Liver (tissue), 9 donors: Measurements from ENCODE around the gene ANXA3. TPM values are rescaled to one million over a fixed set of nuclear protein-coding genes. Genes with fewer than 3 reads are reported as not detected.

Experiments used
- DNase-seq: peaks from one replicate; pipeline ENCODE4 v3.0.0-alpha.2; 2017; ENCODE audit warnings: low spot score
- H3K27ac ChIP-seq, 2 donors: one replicate each; pipeline ENCODE4 v1.7.0; 2013; ENCODE audit warnings: inconsistent platforms in 2 of 2, low read length in 2 of 2, control low read depth in 1 of 2, low read depth in 1 of 2, mild to moderate bottlenecking in 1 of 2
- H3K27me3 ChIP-seq, 4 donors: one replicate each; pipeline versions ENCODE4 v1.6.1 to v1.7.0; 2013; ENCODE audit warnings: low read length in 3 of 4, inconsistent platforms in 1 of 4, mild to moderate bottlenecking in 1 of 4, moderate library complexity in 1 of 4; ENCODE audit not compliant: control insufficient read depth in 4 of 4, insufficient read depth in 4 of 4
- H3K36me3 ChIP-seq, 4 donors: one replicate each; pipeline versions ENCODE4 v1.6.1 to v1.7.0; 2013; ENCODE audit warnings: low read length in 3 of 4, mild to moderate bottlenecking in 3 of 4, low read depth in 1 of 4, moderate library complexity in 1 of 4; ENCODE audit not compliant: control insufficient read depth in 4 of 4, insufficient read depth in 3 of 4
- H3K4me1 ChIP-seq, 4 donors: one replicate each; pipeline versions ENCODE4 v1.6.1 to v1.7.0; 2013; ENCODE audit warnings: low read length in 3 of 4, mild to moderate bottlenecking in 3 of 4, moderate library complexity in 1 of 4; ENCODE audit not compliant: control insufficient read depth in 4 of 4, insufficient read depth in 4 of 4
- H3K4me3 ChIP-seq, 3 donors: one replicate each; pipeline versions ENCODE4 v1.6.1 to v1.7.0; 2013; ENCODE audit warnings: low read length in 3 of 3, control low read depth in 1 of 3, low read depth in 1 of 3, mild to moderate bottlenecking in 1 of 3
- H3K9ac ChIP-seq, 2 donors: one replicate each; pipeline ENCODE4 v1.7.0; 2013; ENCODE audit warnings: low read length in 2 of 2, mild to moderate bottlenecking in 2 of 2, moderate library complexity in 2 of 2, control low read depth in 1 of 2, low read depth in 1 of 2
- H3K9me3 ChIP-seq, 4 donors: one replicate each; pipeline versions ENCODE4 v1.6.1 to v1.7.0; 2013; ENCODE audit warnings: low read length in 3 of 4; ENCODE audit not compliant: control insufficient read depth in 4 of 4
- ATF3 ChIP-seq: IDR thresholded peaks from 2 replicates; pipeline ENCODE4 v1.6.1; 2016; ENCODE audit warnings: antibody characterized with exemption
- EGR1 ChIP-seq, 2 donors: IDR thresholded peaks; 2 replicates each; pipeline ENCODE4 v1.6.1; 2016 to 2018; ENCODE audit warnings: antibody characterized with exemption in 2 of 2, low read depth in 2 of 2
- FOXA1 ChIP-seq: IDR thresholded peaks from 2 replicates; pipeline ENCODE4 v1.6.1; 2016; ENCODE audit warnings: antibody characterized with exemption
- FOXA2 ChIP-seq: IDR thresholded peaks from 2 replicates; pipeline ENCODE4 v1.6.1; 2016; ENCODE audit warnings: antibody characterized with exemption
- GABPA ChIP-seq, 2 donors: IDR thresholded peaks in 1 of 2; conservative IDR thresholded peaks in 1 of 2; 2 replicates each; pipeline ENCODE4 v1.6.1; 2016; ENCODE audit warnings: antibody characterized with exemption in 2 of 2, mild to moderate bottlenecking in 1 of 2, moderate library complexity in 1 of 2
- HNF4A ChIP-seq, 2 donors: conservative IDR thresholded peaks; 2 replicates each; pipeline ENCODE4 v1.6.1; 2016; ENCODE audit warnings: antibody characterized with exemption in 2 of 2, mild to moderate bottlenecking in 2 of 2
- HNF4G ChIP-seq: IDR thresholded peaks from 2 replicates; pipeline ENCODE4 v1.6.1; 2016; ENCODE audit warnings: antibody characterized with exemption
- JUND ChIP-seq, 2 donors: IDR thresholded peaks; 2 replicates each; pipeline ENCODE4 v1.6.1; 2016; ENCODE audit warnings: antibody characterized with exemption in 2 of 2
- MAX ChIP-seq: IDR thresholded peaks from 2 replicates; pipeline ENCODE4 v1.6.1; 2016; ENCODE audit warnings: antibody characterized with exemption
- NR2F2 ChIP-seq: IDR thresholded peaks from 2 replicates; pipeline ENCODE4 v1.6.1; 2016; ENCODE audit warnings: antibody characterized with exemption
- RAD21 ChIP-seq, 2 donors: IDR thresholded peaks; 2 replicates each; pipeline ENCODE4 v1.6.1; 2016; ENCODE audit warnings: antibody characterized with exemption in 2 of 2, mild to moderate bottlenecking in 2 of 2
- RXRA ChIP-seq, 2 donors: IDR thresholded peaks; 2 replicates each; pipeline ENCODE4 v1.6.1; 2017 to 2018; ENCODE audit warnings: antibody characterized with exemption in 2 of 2, mild to moderate bottlenecking in 1 of 2
- SP1 ChIP-seq: IDR thresholded peaks from 2 replicates; pipeline ENCODE4 v1.6.1; 2018; ENCODE audit warnings: antibody characterized with exemption, mild to moderate bottlenecking
- TAF1 ChIP-seq: conservative IDR thresholded peaks from 2 replicates; pipeline ENCODE4 v1.6.1; 2016; ENCODE audit warnings: antibody characterized with exemption, mild to moderate bottlenecking
- YY1 ChIP-seq: IDR thresholded peaks from 2 replicates; pipeline ENCODE4 v1.6.1; 2016; ENCODE audit warnings: antibody characterized with exemption, mild to moderate bottlenecking
- ZBTB33 ChIP-seq: IDR thresholded peaks from 2 replicates; pipeline ENCODE4 v1.6.1; 2016; ENCODE audit warnings: antibody characterized with exemption
- WGBS: extraction: QIAGEN DNeasy Blood & Tissue Kit; methylation state at CpG from one replicate; pipeline ENCODE4 v1.1.7; 2013; 5-methylcytosine and 5-hydroxymethylcytosine counted together
- polyA plus RNA-seq, 2 donors: library from polyadenylated mRNA; stranded (reverse) in 1 of 2; unstranded in 1 of 2; fragments of 200-250 nt in 1 of 2; fragments of >200 nt in 1 of 2; fragmentation: Nextera tagmentation in 1 of 2; extraction: Ambion mirVana in 1 of 2; gene quantifications; one replicate each; pipeline versions ENCODE4 v1.2.1 to v1.2.3, GENCODE V29; 2013 to 2015
- total RNA-seq, 2 donors: library from RNA; depleted of rRNA; stranded (reverse); fragments of >200 nt; gene quantifications; one replicate each; pipeline ENCODE4 v1.2.3, GENCODE V29; 2014
- TF ChIP-seq, protein P1 (sequence below): fragments of 150-350 bp; IDR thresholded peaks from 2 replicates; pipeline ENCODE4 v1.5.1; 2017; ENCODE audit warnings: improper control_type of control experiment, low read depth, low read length; ENCODE audit not compliant: missing input control
- TF ChIP-seq, protein P2 (sequence below): IDR thresholded peaks from 2 replicates; pipeline ENCODE4 v1.6.1; 2016; ENCODE audit warnings: antibody characterized with exemption, mild to moderate bottlenecking
- donor health status: healthy.
- donor health status: healthy.
- donor health status: healthy.
- donor health status: healthy.
- donor health status: healthy.

ANXA3 gene
- total and polyA plus RNA-seq, 4 donors: 1.7 to 16.4 (median 3.4) TPM

- no peak for TF ChIP-seq MAX
- no peak for TF ChIP-seq JUND (IDR thresholded peaks at IDR 0.05)
These were observed 100.8 kb downstream of the ANXA3 start (continued) for GRCh38 chr4:78652282-78652876.

GRCh38 chr4:78653655-78654054, 102.1 kb downstream of the ANXA3 start:
- Histone ChIP-seq H3K36me3 (no peaks in the 10 kb centered on the region), H3K27ac (no peak overlapping the region), H3K4me3 (no peak overlapping the region), H3K9ac (no peak overlapping the region), H3K9me3 (no peaks in the 10 kb centered on the region), H3K27me3 (no peaks in the 10 kb centered on the region), H3K4me1 (no peaks in the 10 kb centered on the region)
- 21% methylated on average over 2 of the region's 2 CpGs for WGBS
- TF ChIP-seq RXRA (IDR thresholded peaks at IDR 0.05): no peak
- TF ChIP-seq JUND (IDR thresholded peaks at IDR 0.05): no peak
- no peak for TF ChIP-seq GABPA (IDR thresholded peaks at IDR 0.05 in 1 of 2, conservative IDR thresholded peaks at IDR 0.05 in 1 of 2)
- no peak for TF ChIP-seq HNF4G
- TF ChIP-seq FOXA2: no peak
- TF ChIP-seq ZBTB33: no peak
- TF ChIP-seq EGR1 (IDR thresholded peaks at IDR 0.05; ENCODE audit: low read depth in 2 of 2): no peak
- no peak for TF ChIP-seq YY1
- TF ChIP-seq NR2F2: no peak
- TF ChIP-seq, protein P1, sequence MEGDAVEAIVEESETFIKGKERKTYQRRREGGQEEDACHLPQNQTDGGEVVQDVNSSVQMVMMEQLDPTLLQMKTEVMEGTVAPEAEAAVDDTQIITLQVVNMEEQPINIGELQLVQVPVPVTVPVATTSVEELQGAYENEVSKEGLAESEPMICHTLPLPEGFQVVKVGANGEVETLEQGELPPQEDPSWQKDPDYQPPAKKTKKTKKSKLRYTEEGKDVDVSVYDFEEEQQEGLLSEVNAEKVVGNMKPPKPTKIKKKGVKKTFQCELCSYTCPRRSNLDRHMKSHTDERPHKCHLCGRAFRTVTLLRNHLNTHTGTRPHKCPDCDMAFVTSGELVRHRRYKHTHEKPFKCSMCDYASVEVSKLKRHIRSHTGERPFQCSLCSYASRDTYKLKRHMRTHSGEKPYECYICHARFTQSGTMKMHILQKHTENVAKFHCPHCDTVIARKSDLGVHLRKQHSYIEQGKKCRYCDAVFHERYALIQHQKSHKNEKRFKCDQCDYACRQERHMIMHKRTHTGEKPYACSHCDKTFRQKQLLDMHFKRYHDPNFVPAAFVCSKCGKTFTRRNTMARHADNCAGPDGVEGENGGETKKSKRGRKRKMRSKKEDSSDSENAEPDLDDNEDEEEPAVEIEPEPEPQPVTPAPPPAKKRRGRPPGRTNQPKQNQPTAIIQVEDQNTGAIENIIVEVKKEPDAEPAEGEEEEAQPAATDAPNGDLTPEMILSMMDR: no peak
- TF ChIP-seq SP1: no peak
- no peak for TF ChIP-seq HNF4A (conservative IDR thresholded peaks at IDR 0.05)
- TF ChIP-seq ATF3: no peak
- no peak for TF ChIP-seq RAD21 (IDR thresholded peaks at IDR 0.05)
- no peak for TF ChIP-seq TAF1
- no peak for TF ChIP-seq MAX
- DNase-seq: no peak

DNA sequence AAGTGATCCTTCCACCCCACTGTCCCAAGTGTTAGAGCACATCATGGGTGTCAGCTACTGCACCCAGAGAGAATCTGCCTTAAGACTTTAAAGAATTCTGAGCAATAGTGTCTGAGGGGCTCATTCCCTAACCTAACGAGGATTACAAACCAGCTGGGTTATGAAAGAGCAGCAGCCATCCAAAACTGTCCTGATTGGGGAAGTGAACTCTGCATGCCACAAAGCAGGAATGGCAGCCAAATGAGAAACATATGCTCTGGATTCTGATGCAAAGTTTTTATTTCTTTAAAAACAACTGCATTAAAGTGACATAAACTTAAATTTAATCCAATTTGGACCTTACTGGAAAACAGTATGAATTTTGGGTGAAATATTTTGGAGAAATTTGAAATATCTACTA, 103.2 kb downstream of the ANXA3 start:
- no peak for DNase-seq
- H3K27ac ChIP-seq: no peak overlapping the region
- H3K4me3 ChIP-seq: no peak overlapping the region
- no peaks in the 10 kb centered on the region for H3K4me1 ChIP-seq
- H3K9me3 ChIP-seq: no peaks in the 10 kb centered on the region
- no peaks in the 10 kb centered on the region for H3K36me3 ChIP-seq
- H3K27me3 ChIP-seq: no peaks in the 10 kb centered on the region
- 78% methylated on average over 1 of the region's 1 CpG for WGBS
- no peak overlapping the region for H3K9ac ChIP-seq
- TF ChIP-seq FOXA1 (no peak), RXRA (IDR thresholded peaks at IDR 0.05) (no peak), EGR1 (IDR thresholded peaks at IDR 0.05; ENCODE audit: low read depth in 2 of 2) (no peak), SP1 (no peak), MAX (no peak), RAD21 (IDR thresholded peaks at IDR 0.05) (no peak), HNF4A (conservative IDR thresholded peaks at IDR 0.05) (no peak)
- TF ChIP-seq, protein P2, sequence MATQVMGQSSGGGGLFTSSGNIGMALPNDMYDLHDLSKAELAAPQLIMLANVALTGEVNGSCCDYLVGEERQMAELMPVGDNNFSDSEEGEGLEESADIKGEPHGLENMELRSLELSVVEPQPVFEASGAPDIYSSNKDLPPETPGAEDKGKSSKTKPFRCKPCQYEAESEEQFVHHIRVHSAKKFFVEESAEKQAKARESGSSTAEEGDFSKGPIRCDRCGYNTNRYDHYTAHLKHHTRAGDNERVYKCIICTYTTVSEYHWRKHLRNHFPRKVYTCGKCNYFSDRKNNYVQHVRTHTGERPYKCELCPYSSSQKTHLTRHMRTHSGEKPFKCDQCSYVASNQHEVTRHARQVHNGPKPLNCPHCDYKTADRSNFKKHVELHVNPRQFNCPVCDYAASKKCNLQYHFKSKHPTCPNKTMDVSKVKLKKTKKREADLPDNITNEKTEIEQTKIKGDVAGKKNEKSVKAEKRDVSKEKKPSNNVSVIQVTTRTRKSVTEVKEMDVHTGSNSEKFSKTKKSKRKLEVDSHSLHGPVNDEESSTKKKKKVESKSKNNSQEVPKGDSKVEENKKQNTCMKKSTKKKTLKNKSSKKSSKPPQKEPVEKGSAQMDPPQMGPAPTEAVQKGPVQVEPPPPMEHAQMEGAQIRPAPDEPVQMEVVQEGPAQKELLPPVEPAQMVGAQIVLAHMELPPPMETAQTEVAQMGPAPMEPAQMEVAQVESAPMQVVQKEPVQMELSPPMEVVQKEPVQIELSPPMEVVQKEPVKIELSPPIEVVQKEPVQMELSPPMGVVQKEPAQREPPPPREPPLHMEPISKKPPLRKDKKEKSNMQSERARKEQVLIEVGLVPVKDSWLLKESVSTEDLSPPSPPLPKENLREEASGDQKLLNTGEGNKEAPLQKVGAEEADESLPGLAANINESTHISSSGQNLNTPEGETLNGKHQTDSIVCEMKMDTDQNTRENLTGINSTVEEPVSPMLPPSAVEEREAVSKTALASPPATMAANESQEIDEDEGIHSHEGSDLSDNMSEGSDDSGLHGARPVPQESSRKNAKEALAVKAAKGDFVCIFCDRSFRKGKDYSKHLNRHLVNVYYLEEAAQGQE: no peak
- TF ChIP-seq, protein P1: no peak
